Measurements from ENCODE around the gene GLIS1. TPM values are rescaled to one million over a fixed set of nuclear protein-coding genes. Genes with fewer than 3 reads are reported as not detected.

Gene GLIS1
- total RNA-seq, 1 donor from 2014 or later = not detected

GRCh38 chr1:53550201-53550741 lies 188.7 kb downstream of the GLIS1 start:
- no peak for DNase-seq (ENCODE audit: low read depth in 2 of 2)

GRCh38 chr1:53549781-53550180 lies 189.2 kb downstream of the GLIS1 start:
- DNase-seq (ENCODE audit: low read depth in 2 of 2) = no peak

GRCh38 chr1:53549287-53549686 lies 189.7 kb downstream of the GLIS1 start:
- DNase-seq (ENCODE audit: low read depth in 2 of 2) = no peak

GRCh38 chr1:53548031-53548491 lies 190.9 kb downstream of the GLIS1 start:
- DNase-seq (ENCODE audit: low read depth in 2 of 2) = no peak

- no peak for DNase-seq (ENCODE audit: low read depth in 2 of 2)
These were observed 191.7 kb downstream of the GLIS1 start for GRCh38 chr1:53547231-53547790.

GRCh38 chr1:53546409-53547155 lies 192.4 kb downstream of the GLIS1 start:
- DNase-seq (ENCODE audit: low read depth in 2 of 2) = no peak

- no peak for DNase-seq (ENCODE audit: low read depth in 2 of 2)
These were observed 193.1 kb downstream of the GLIS1 start for GRCh38 chr1:53545663-53546408.

GRCh38 chr1:53544728-53545515 lies 194.0 kb downstream of the GLIS1 start:
- no peak for DNase-seq (ENCODE audit: low read depth in 2 of 2)

GRCh38 chr1:53543778-53544695 lies 194.9 kb downstream of the GLIS1 start:
- DNase-seq (ENCODE audit: low read depth in 2 of 2) = no peak

- no peak for DNase-seq (ENCODE audit: low read depth in 2 of 2)
These were observed 195.7 kb downstream of the GLIS1 start for GRCh38 chr1:53543130-53543777.

GRCh38 chr1:53542551-53542950 lies 196.4 kb downstream of the GLIS1 start:
- no peak for DNase-seq (ENCODE audit: low read depth in 2 of 2)

GRCh38 chr1:53541761-53542550 lies 197.0 kb downstream of the GLIS1 start:
- DNase-seq (ENCODE audit: low read depth in 2 of 2) = peak in 1 of 2 donors; percentile 79

- no peak for DNase-seq (ENCODE audit: low read depth in 2 of 2)
These were observed 197.7 kb downstream of the GLIS1 start for GRCh38 chr1:53541263-53541625.

- DNase-seq (ENCODE audit: low read depth in 2 of 2) = no peak
These were observed 198.2 kb downstream of the GLIS1 start for GRCh38 chr1:53540604-53541262.

GRCh38 chr1:53539711-53540603 lies 199.0 kb downstream of the GLIS1 start:
- no peak for DNase-seq (ENCODE audit: low read depth in 2 of 2)

GRCh38 chr1:53539226-53539625 lies 199.7 kb downstream of the GLIS1 start:
- no peak for DNase-seq (ENCODE audit: low read depth in 2 of 2)

- no peak for DNase-seq (ENCODE audit: low read depth in 2 of 2)
These were observed 202.4 kb downstream of the GLIS1 start for GRCh38 chr1:53536606-53537005.
